ENCODE measurements around the gene EBLN1.

Gene EBLN1

DNA sequence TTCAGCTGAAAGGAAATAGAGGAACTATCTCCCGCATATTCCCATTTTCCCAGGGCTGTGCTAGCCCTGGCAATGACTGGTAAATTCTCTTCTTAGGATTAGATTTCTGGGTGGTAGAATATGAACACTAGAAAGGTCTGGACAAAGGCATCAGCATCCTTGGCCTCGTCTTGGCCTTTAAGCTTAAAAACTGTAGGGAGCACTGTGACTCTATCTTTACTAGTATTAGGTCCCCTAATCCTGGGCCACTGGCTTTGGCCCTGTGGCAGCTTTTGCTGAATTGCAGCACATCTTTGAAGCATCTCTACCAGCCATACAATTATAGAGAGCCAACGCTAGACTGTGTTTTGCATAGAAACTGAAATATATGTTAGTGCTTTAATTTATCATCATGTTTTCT, 41.5 kb upstream of the EBLN1 start:
- Histone ChIP-seq H2AFZ (ENCODE audit: low read depth, low read length) (no peak overlapping the region), H3K4me2 (ENCODE audit: insufficient read depth, low read length) (no peak overlapping the region), H3K9ac (ENCODE audit: low read depth, low read length) (no peak overlapping the region), H3K9me3 (ENCODE audit: insufficient read depth, low read length, severe bottlenecking) (no peaks in the 10 kb centered on the region), H3K79me2 (ENCODE audit: insufficient read depth, low read length) (no peaks in the 10 kb centered on the region), H3K36me3 (ENCODE audit: insufficient read depth, low read length) (no peaks in the 10 kb centered on the region), H3K27ac (ENCODE audit: low read length) (no peak overlapping the region), H3K4me3 (ENCODE audit: low read depth in 1 of 2, low read length in 2 of 2) (no peak overlapping the region), H3K27me3 (ENCODE audit: insufficient read depth, low read length, poor library complexity) (peaks cover 7% of the 10 kb centered on the region), H3K4me1 (ENCODE audit: insufficient read depth, low read length) (no peaks in the 10 kb centered on the region), H4K20me1 (ENCODE audit: insufficient read depth, low read length) (no peaks in the 10 kb centered on the region)
- TF ChIP-seq, protein P1, sequence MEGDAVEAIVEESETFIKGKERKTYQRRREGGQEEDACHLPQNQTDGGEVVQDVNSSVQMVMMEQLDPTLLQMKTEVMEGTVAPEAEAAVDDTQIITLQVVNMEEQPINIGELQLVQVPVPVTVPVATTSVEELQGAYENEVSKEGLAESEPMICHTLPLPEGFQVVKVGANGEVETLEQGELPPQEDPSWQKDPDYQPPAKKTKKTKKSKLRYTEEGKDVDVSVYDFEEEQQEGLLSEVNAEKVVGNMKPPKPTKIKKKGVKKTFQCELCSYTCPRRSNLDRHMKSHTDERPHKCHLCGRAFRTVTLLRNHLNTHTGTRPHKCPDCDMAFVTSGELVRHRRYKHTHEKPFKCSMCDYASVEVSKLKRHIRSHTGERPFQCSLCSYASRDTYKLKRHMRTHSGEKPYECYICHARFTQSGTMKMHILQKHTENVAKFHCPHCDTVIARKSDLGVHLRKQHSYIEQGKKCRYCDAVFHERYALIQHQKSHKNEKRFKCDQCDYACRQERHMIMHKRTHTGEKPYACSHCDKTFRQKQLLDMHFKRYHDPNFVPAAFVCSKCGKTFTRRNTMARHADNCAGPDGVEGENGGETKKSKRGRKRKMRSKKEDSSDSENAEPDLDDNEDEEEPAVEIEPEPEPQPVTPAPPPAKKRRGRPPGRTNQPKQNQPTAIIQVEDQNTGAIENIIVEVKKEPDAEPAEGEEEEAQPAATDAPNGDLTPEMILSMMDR (IDR thresholded peaks at IDR 0.05; ENCODE audit: borderline replicate concordance, extremely low read depth, low read length, poor library complexity, severe bottlenecking): no peak
- TF ChIP-seq EZH2 (IDR thresholded peaks at IDR 0.05; ENCODE audit: borderline replicate concordance, low read depth, low read length, severe bottlenecking): no peak
- DNase-seq: no peak
- no peak for ATAC-seq (ENCODE audit: insufficient read depth, low read depth)

- TF ChIP-seq, protein P1 (IDR thresholded peaks at IDR 0.05; ENCODE audit: borderline replicate concordance, extremely low read depth, low read length, poor library complexity, severe bottlenecking): no peak
- no peak for TF ChIP-seq EZH2 (IDR thresholded peaks at IDR 0.05; ENCODE audit: borderline replicate concordance, low read depth, low read length, severe bottlenecking)
- no peak overlapping the region for H3K9ac ChIP-seq (ENCODE audit: low read depth, low read length)
- no peaks in the 10 kb centered on the region for H3K9me3 ChIP-seq (ENCODE audit: insufficient read depth, low read length, severe bottlenecking)
- no peak overlapping the region for H3K4me2 ChIP-seq (ENCODE audit: insufficient read depth, low read length)
- H3K79me2 ChIP-seq (ENCODE audit: insufficient read depth, low read length): no peaks in the 10 kb centered on the region
- H3K4me1 ChIP-seq (ENCODE audit: insufficient read depth, low read length): no peaks in the 10 kb centered on the region
- H3K4me3 ChIP-seq (ENCODE audit: low read depth in 1 of 2, low read length in 2 of 2): no peak overlapping the region
- peaks cover 7% of the 10 kb centered on the region for H3K27me3 ChIP-seq (ENCODE audit: insufficient read depth, low read length, poor library complexity)
- H3K27ac ChIP-seq (ENCODE audit: low read length): no peak overlapping the region
- H3K36me3 ChIP-seq (ENCODE audit: insufficient read depth, low read length): no peaks in the 10 kb centered on the region
- DNase-seq (no peak), ATAC-seq (ENCODE audit: insufficient read depth, low read depth) (no peak)
- no peak overlapping the region for H2AFZ ChIP-seq (ENCODE audit: low read depth, low read length)
- H4K20me1 ChIP-seq (ENCODE audit: insufficient read depth, low read length): no peaks in the 10 kb centered on the region
Observed at GRCh38 chr10:22258471-22258870, 40.7 kb upstream of the EBLN1 start.

- no peak for DNase-seq
- H3K9me3 ChIP-seq (ENCODE audit: insufficient read depth, low read length, severe bottlenecking): no peaks in the 10 kb centered on the region
- H4K20me1 ChIP-seq (ENCODE audit: insufficient read depth, low read length): no peaks in the 10 kb centered on the region
- ATAC-seq (ENCODE audit: insufficient read depth, low read depth): no peak
- no peak overlapping the region for H3K4me2 ChIP-seq (ENCODE audit: insufficient read depth, low read length)
- no peak for TF ChIP-seq EZH2 (IDR thresholded peaks at IDR 0.05; ENCODE audit: borderline replicate concordance, low read depth, low read length, severe bottlenecking)
- TF ChIP-seq, protein P1 (IDR thresholded peaks at IDR 0.05; ENCODE audit: borderline replicate concordance, extremely low read depth, low read length, poor library complexity, severe bottlenecking): no peak
- no peaks in the 10 kb centered on the region for H3K36me3 ChIP-seq (ENCODE audit: insufficient read depth, low read length)
- no peak overlapping the region for H3K27ac ChIP-seq (ENCODE audit: low read length)
- H3K4me1 ChIP-seq (ENCODE audit: insufficient read depth, low read length): peaks cover 7% of the 10 kb centered on the region
- H3K4me3 ChIP-seq (ENCODE audit: low read depth in 1 of 2, low read length in 2 of 2): no peak overlapping the region
- H3K9ac ChIP-seq (ENCODE audit: low read depth, low read length): no peak overlapping the region
- H3K79me2 ChIP-seq (ENCODE audit: insufficient read depth, low read length): no peaks in the 10 kb centered on the region
- H3K27me3 ChIP-seq (ENCODE audit: insufficient read depth, low read length, poor library complexity): peaks cover 27% of the 10 kb centered on the region
- no peak overlapping the region for H2AFZ ChIP-seq (ENCODE audit: low read depth, low read length)
Observed at GRCh38 chr10:22253580-22253882, 35.7 kb upstream of the EBLN1 start.
